HG03457 (cell line): ENCODE measurements around the gene SMIM38.

ENCODE experiments used
- ATAC-seq: cut with Tn5 transposase; IDR thresholded peaks from one replicate; pipeline ENCODE4 v1.9.1; 2021; ENCODE audit warnings: moderate number of reproducible peaks; ENCODE audit not compliant: unreplicated experiment

SMIM38 gene

GRCh38 chr11:69178819-69179482 lies 23.2 kb downstream of the SMIM38 start:
- ATAC-seq, result no peak

DNA sequence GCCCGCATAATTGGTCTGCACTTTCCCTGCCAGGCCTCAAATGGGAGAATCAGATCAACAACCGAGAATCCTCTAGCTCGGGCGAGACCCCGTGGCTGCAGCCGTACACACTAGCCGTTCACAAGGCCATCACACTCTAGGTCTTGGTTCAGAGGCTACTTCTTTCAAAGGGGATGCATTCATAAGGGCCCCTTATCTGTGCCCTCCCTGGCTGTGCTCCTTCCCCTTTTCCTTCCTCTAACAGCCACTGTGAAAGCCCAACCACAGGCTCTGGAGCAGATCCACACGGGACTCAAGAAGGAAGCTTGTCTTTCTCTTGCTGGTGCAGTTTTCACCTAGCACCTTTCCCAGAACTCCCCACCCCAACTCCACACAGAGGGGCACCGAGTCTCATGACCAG lies 24.5 kb downstream of the SMIM38 start:
- ATAC-seq, result no peak

GRCh38 chr11:69180726-69181125 lies 25.0 kb downstream of the SMIM38 start:
- ATAC-seq, result no peak

DNA sequence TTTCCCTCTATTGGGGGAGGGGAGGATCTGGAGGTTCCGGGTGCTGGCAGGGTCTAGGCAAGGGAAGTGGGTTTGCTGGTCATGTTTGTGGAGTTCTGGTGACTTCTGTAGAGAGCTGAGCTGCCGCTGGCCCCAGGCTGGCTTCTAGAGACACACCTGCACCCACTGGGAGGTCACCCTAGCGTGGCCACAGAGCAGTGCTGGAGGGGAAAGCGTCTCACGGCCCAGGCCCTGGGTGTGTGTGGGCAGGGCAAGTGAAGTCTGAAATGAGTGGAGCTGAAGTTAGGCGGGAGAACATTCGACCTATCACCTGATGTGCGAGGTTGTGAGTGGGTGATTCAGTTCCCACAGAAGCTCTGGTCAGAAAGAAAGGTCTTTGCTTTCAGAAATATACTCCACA lies 27.9 kb downstream of the SMIM38 start:
- ATAC-seq, result no peak

DNA sequence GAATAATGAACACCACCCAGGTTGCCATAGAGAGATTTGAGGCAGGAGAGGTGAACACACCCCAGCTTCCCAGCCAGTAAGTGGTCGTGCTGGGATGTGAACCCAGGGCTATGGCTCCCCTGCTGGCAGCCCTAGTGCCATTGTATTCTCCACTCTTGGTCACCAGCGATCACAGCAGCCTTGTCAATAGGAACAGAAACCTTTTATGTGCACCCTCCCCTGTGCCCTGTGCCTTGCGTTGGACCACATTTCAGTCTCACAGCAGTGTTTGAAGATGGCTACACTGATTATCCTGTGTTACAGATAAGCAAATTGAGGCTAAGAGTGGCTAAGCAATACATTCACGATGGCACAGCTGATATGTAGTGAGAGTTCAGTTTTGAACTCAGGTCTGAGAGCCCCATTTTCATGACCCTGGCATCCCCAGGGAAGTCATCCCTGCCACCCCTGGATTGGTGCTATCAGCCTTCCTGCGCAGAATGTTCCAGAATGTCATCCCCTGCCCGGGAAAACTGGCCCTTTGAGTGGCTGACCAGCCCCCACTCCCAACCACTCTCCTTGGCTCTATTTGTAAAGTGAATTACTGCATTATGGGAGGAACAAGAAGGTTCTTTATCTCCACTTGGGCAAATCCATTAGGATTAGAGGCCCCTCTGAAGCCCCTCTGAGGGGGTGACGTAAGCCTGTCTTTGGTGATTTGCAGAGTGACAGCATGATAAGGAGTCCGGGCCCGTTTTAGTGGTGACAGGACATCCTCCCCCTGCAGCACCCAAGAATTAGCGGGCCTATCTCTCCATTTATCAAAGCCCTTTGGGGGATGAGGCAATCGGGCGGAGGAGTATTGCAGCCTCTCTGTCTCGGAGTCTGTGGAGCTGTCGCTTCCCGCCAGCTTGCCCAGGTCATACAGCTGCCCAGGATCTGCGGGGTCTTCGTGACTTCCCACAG lies 30.9 kb downstream of the SMIM38 start:
- ATAC-seq, result no peak

- ATAC-seq, result no peak
These were observed 31.9 kb downstream of the SMIM38 start for GRCh38 chr11:69187540-69188065.

DNA sequence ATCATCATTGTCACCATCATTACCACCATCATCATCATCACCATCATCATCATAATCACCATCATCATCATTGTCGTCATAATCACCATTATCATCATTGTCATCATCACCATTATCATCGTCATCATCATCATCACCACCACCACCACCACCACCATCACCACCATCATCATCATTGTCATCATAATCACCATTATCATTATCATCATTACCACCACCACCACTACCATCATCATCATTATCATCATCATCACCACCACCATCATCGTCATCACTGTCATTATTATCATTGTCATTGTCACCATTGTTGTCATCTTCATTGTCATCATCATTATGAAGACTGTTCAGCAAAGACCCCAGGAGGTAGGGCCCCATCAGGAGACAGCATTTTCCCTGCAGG lies 33.3 kb downstream of the SMIM38 start:
- no peak for ATAC-seq

DNA sequence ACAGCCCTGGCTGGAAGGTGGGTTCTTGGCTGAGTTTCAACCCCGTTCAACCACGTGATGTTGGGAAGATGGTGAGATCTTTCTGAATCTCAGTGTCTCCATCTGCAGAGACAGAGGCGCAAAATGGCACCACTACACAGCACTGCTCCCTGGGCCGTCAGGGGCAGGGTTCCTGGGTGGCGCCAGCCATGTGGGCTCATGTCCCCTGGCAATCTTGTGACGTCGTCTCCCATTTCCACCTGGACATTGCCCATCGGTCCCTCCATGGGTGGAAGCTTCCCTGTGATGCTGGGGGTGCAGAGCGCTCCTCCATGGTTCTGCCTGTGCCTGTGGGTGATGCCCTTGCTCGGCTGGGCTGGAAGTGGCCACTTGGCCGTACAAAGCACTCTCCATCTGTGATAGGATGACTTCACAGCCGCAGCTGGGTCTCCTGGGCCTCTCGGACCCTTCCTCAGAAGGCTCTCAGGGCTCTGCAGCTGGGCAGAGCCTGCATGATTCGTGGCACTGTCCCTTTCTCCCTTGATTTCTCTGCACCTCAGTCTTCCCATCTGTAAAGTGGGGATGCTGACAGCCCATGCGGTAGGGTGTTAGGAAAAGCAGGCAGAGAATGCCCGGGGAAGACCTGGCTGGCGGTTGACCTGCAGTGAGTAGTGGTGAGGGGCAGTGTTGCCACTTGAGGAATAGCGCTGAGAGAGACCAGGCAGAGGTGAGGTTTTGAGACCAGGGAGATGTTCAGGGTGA lies 35.2 kb downstream of the SMIM38 start:
- no peak for ATAC-seq

DNA sequence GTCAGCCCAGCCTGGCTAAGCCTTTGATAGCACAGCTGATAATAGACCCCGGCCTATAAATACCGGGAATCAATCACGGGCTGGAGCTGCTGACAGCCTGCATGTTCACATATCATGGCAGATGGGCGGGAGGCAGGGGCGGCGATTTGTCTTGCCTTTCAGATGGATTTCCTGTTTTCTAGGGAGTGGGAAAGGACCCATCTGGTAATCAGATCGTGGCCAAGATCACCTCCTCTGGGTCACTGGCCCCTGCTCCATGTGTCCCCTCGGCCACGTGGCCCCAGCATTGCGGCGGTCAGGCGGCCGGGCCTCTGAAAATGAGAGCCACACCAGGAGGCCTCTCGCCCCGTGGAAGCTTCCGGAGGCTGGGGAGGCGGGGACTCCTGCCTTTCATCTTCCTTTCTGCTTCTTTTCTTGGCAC lies 36.6 kb downstream of the SMIM38 start:
- ATAC-seq, result no peak

DNA sequence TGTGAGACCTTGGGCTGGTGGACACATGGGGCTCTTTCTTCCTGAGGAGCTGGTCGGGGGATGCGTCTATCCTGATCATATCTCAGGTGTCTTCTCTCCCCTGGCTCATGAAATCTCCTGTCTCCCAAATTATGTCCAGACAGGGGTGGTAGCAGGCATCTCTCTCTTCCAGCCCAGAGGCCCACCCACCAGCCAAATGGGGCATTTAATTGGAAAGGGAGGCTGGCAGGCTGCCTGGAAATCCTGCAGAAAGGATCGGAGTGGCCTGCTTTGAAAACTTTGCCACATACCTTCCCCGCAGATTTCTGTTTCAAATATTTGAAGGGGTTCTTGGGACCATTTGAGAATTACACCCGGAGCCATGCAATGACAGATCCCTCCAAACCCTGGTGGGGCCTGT lies 37.4 kb downstream of the SMIM38 start:
- no peak for ATAC-seq

- ATAC-seq, result no peak
These were observed 37.9 kb downstream of the SMIM38 start for GRCh38 chr11:69193629-69194028.

DNA sequence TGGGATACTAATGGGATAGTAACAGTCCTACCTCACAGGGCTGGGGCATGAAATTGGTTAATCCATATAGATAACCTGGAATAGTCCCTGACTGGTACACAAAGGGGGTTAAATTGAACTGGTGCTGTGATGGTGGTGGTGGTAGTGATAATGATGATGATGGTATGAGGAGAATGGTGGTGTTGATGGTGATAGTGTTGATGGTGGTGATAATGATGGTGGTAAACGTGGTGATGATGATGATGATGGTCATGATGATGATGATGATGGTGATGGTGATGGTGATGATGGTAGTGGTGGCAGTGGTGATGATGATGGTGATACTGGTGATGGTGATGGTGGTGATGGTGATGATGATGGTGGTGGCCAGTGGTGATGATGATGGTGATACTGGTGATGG lies 38.7 kb downstream of the SMIM38 start:
- ATAC-seq, result no peak

DNA sequence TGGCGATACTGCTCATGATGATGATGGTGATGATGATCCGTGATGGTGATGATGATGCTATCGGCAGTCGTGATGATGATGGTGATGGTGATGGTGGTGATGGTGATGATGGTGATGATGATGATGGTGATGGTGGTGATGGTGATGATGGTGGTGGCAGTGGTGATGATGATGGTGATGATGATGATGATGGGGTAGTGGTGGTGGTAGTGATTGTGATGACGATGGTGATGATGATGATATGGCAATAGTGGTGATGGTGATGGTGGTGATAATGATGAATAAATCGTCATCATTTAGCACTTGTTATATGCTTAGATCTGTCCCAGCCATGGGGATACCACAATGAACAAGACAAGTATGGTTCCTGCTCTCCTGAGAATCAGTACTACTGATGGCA lies 39.2 kb downstream of the SMIM38 start:
- no peak for ATAC-seq

DNA sequence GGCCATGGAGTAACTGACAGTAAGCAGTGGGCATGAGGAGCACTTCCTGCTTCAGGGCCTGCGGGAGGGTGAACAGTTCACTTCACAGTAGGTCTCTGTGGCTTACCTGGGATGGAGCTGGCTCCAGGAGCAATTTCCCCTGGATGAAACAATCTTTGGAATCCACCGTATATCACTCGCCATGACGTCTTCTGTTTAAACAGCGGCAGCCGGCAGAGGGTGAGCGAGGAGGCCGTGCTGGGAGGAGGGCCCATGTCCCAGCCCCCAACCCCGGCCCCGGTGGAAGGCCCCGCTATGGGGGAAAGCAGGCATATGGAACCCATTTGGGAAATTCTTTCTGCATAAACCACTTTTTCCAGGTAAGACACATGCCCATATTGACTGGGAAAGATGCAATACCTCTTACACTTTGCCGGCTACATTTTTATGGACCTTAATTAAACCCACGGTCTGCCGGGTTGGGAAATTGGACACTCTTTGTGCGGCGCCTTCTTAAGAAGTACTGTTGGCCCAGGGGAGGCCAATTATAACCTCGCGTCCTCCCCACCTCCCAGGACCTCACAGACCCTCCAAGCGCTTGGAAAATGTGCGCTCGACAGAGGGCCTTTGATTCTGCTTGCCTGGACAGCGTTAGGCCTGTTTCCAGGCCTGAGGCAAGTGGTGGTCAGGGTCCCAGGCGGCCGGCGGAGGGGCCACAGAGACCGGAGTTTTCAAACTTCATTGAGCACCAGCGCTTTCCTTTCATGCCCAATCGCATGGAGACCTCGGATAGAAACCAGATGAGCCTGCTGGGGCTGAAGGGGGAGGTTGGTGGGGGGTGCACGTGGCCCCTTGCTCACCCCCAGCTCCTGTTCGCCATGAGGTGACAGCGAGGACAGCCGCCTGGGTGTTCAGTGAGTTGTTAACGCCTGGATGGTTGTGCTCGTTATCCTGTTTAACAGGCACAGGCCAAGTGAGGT lies 40.4 kb downstream of the SMIM38 start:
- ATAC-seq, result no peak

DNA sequence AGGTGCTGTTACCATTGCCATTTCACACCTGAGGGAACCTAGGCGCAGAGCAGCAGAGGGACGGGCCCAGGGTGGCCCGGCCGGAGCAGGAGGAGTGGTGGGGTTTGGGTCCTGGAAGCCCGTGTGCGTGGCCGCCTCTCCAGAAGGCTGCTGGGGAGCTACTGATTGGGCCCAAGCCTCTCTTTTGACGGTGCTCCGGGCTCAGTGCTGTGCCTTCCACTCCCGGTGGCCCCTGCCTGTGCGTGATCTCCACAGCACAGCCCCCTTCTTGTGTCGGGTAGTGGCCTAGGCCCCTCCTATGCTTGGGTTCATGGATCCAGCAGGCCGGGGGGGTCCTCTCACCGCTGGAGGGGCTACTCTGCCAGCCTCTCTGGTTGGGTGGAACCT lies 41.0 kb downstream of the SMIM38 start:
- ATAC-seq, result no peak

- ATAC-seq, result no peak
These were observed 43.3 kb downstream of the SMIM38 start for GRCh38 chr11:69198891-69199582.

GRCh38 chr11:69199583-69200315 lies 44.0 kb downstream of the SMIM38 start:
- ATAC-seq, result no peak

DNA sequence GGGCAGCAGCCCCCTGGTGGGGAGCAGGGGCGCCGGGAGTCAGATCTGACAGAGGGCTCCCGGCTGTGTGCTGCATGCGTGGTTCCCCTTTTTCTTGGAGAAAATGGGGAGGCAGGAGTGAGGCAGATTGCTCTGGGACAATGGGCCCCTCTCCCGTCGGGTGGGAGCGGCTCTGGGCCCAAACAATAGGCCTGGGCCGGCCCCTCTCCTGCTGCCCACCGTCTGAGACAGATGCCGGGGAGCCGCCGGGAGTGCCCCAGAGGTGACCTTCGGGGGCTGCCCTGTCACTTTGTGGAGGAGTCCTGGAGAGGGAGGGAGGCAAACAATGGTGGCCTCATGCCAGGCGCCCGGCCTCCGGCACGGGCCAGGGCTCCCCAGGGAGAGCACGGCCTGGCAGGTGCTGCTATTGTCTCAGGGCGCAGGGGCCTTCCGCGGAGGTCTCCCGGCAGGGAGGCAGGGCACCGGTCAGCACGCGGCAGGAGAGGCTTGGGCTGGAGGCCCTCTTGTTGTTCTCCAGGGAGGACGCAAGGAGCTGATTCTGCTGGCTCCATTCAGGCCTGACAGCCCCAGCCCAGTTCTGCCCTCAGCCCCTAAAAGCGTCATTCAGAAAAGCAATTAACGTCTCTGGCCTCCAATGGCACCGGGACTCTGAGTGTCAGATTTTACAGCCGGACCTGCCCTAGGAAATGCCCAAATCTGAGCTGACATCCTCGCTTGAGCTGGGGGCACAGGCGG lies 44.8 kb downstream of the SMIM38 start:
- no peak for ATAC-seq

- no peak for ATAC-seq
These were observed 45.3 kb downstream of the SMIM38 start for GRCh38 chr11:69201066-69201365.
